Measurements from ENCODE around the gene DOP1A. TPM values are rescaled to one million over a fixed set of nuclear protein-coding genes. Genes with fewer than 3 reads are reported as not detected.

DOP1A gene
- total RNA-seq, 1 donor from 2014 or later: 23.1 TPM

DNA sequence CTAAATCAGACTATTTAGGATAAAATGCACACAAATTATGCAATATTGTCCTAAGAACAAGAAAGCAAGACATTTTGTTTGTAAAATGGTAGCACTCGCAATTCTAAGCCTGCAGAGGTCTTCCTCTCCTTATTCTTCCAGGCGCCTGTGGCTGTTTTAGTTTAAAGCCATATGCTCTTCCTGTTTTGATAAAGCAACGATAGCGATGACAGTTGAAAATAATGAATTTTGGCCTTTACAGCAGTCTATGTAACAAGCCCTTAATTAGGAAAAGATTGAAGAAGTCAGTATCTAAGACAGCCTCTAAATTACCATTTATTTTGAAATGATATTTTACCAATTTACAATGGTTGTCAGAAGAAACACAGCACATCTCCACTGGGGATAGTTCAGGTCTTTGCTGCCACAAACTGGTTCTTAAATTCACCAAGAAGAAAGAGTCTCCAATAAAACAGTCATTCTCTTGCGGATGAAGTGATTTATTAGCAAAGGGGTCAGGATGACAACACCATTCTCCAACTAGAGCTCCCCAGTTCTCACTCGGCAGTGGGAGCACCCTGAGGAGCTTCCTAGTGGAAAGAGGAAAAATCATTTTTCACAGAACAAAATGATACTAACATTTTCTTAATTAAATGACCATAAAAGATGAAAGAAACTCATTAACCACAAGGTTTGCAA is 23.2 kb upstream of the DOP1A start:
- H3K27ac Mint-ChIP-seq (ENCODE audit: unreplicated experiment): no peak overlapping the region
- H3K9me3 Mint-ChIP-seq (ENCODE audit: unreplicated experiment): no peaks in the 10 kb centered on the region
- H3K4me3 Mint-ChIP-seq (ENCODE audit: unreplicated experiment): no peak overlapping the region
- H3K4me1 Mint-ChIP-seq (ENCODE audit: unreplicated experiment): peaks cover 2% of the 10 kb centered on the region
- no peaks in the 10 kb centered on the region for H3K27me3 Mint-ChIP-seq (ENCODE audit: unreplicated experiment)
- peaks cover 6% of the 10 kb centered on the region for H3K36me3 Mint-ChIP-seq (ENCODE audit: unreplicated experiment)
- TF ChIP-seq, protein P1, sequence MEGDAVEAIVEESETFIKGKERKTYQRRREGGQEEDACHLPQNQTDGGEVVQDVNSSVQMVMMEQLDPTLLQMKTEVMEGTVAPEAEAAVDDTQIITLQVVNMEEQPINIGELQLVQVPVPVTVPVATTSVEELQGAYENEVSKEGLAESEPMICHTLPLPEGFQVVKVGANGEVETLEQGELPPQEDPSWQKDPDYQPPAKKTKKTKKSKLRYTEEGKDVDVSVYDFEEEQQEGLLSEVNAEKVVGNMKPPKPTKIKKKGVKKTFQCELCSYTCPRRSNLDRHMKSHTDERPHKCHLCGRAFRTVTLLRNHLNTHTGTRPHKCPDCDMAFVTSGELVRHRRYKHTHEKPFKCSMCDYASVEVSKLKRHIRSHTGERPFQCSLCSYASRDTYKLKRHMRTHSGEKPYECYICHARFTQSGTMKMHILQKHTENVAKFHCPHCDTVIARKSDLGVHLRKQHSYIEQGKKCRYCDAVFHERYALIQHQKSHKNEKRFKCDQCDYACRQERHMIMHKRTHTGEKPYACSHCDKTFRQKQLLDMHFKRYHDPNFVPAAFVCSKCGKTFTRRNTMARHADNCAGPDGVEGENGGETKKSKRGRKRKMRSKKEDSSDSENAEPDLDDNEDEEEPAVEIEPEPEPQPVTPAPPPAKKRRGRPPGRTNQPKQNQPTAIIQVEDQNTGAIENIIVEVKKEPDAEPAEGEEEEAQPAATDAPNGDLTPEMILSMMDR (IDR thresholded peaks at IDR 0.05): no peak
- no peak for DNase-seq (ENCODE audit: extremely low spot score, unreplicated experiment)

- no peak for DNase-seq (ENCODE audit: extremely low spot score, unreplicated experiment)
- Mint-ChIP-seq H3K27me3 (ENCODE audit: unreplicated experiment) (no peaks in the 10 kb centered on the region), H3K9me3 (ENCODE audit: unreplicated experiment) (no peaks in the 10 kb centered on the region)
Measured at GRCh38 chr6:83047065-83047754, 20.3 kb upstream of the DOP1A start.

GRCh38 chr6:83051377-83052172 is 15.9 kb upstream of the DOP1A start:
- Mint-ChIP-seq H3K4me3 (ENCODE audit: unreplicated experiment) (no peak overlapping the region), H3K27me3 (ENCODE audit: unreplicated experiment) (no peaks in the 10 kb centered on the region), H3K4me1 (ENCODE audit: unreplicated experiment) (peaks cover 8% of the 10 kb centered on the region), H3K36me3 (ENCODE audit: unreplicated experiment) (peaks cover 17% of the 10 kb centered on the region), H3K9me3 (ENCODE audit: unreplicated experiment) (no peaks in the 10 kb centered on the region), H3K27ac (ENCODE audit: unreplicated experiment) (no peak overlapping the region)
- no peak for DNase-seq (ENCODE audit: extremely low spot score, unreplicated experiment)
- TF ChIP-seq, protein P1 (IDR thresholded peaks at IDR 0.05): no peak

More at GRCh38 chr6:83047065-83047754, 20.3 kb upstream of the DOP1A start:
- Mint-ChIP-seq H3K36me3 (ENCODE audit: unreplicated experiment) (peaks cover 6% of the 10 kb centered on the region), H3K4me3 (ENCODE audit: unreplicated experiment) (no peak overlapping the region), H3K4me1 (ENCODE audit: unreplicated experiment) (peaks cover 2% of the 10 kb centered on the region), H3K27ac (ENCODE audit: unreplicated experiment) (no peak overlapping the region)
- TF ChIP-seq, protein P1 (IDR thresholded peaks at IDR 0.05): no peak

DNA sequence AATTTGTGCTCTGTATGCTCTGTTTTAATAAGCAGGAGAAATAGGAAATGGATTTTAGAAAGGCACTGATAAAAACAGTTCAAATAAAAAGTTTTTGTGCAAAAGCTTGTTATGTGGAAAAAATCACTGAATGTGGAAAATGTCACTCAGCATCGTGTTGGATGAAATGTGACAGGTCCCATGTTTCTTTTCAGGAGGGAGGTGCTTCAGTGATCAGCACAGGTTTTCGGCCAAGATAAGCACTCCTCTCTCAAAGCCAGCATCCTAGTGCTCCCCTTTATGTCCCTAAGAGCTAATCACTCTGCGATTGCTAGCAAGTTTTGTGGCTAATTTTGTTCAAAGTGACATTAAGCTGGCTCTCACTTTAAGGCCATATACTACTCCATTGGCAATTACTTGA is 13.8 kb upstream of the DOP1A start:
- peaks cover 23% of the 10 kb centered on the region for H3K36me3 Mint-ChIP-seq (ENCODE audit: unreplicated experiment)
- no peak for DNase-seq (ENCODE audit: extremely low spot score, unreplicated experiment)
- no peak overlapping the region for H3K27ac Mint-ChIP-seq (ENCODE audit: unreplicated experiment)
- no peaks in the 10 kb centered on the region for H3K27me3 Mint-ChIP-seq (ENCODE audit: unreplicated experiment)
- H3K9me3 Mint-ChIP-seq (ENCODE audit: unreplicated experiment): no peaks in the 10 kb centered on the region
- peaks cover 6% of the 10 kb centered on the region for H3K4me1 Mint-ChIP-seq (ENCODE audit: unreplicated experiment)
- no peak overlapping the region for H3K4me3 Mint-ChIP-seq (ENCODE audit: unreplicated experiment)
- TF ChIP-seq, protein P1 (IDR thresholded peaks at IDR 0.05): no peak
